Umbilical cord (tissue), 2 donors: Measurements from ENCODE around the gene GHRH. TPM values are rescaled to one million over a fixed set of nuclear protein-coding genes. Genes with fewer than 3 reads are reported as not detected.

Source experiments
- DNase-seq: peaks from one replicate; pipeline ENCODE4 v3.0.0-alpha.2; 2015; ENCODE audit warnings: low spot score
- total RNA-seq: library from RNA; depleted of rRNA; stranded (reverse); fragments of >200 nt; gene quantifications from one replicate; pipeline ENCODE4 v1.2.3, GENCODE V29; 2014; ENCODE audit warnings: low replicate concordance; ENCODE audit not compliant: insufficient read depth

GHRH gene
- total RNA-seq, 1 donor from 2014 or later, result not detected

- no peak for DNase-seq
Observed at GRCh38 chr20:37207171-37207570, 54.4 kb downstream of the GHRH start.

- DNase-seq, result no peak
Observed at GRCh38 chr20:37205794-37206193, 55.8 kb downstream of the GHRH start.

- DNase-seq, result no peak
Observed at GRCh38 chr20:37205130-37205529, 56.5 kb downstream of the GHRH start.

- no peak for DNase-seq
Observed at GRCh38 chr20:37204056-37204455, 57.6 kb downstream of the GHRH start.

- DNase-seq, result peak; percentile 88
Observed at GRCh38 chr20:37202267-37202943, 59.2 kb downstream of the GHRH start.

GRCh38 chr20:37201827-37202162, 59.8 kb downstream of the GHRH start:
- DNase-seq, result no peak

Other genes with a start within 250 kb of the GHRH start
- 12.3 TPM for gene RBL1, start 165.8 kb downstream of the GHRH start, total RNA-seq
- gene RPN2, start 82.5 kb downstream of the GHRH start, total RNA-seq, result 156 TPM
- 2.4 TPM for gene MROH8, start 82.3 kb downstream of the GHRH start, total RNA-seq
- gene MANBAL, start 27.8 kb upstream of the GHRH start, total RNA-seq, result 27.7 TPM
- 20.7 TPM for gene SRC, start 84.3 kb upstream of the GHRH start, total RNA-seq